ENCODE measurements around the gene CA10. TPM values are rescaled to one million over a fixed set of nuclear protein-coding genes. Genes with fewer than 3 reads are reported as not detected.

Gene CA10
- total RNA-seq, 6 experiments from 2014 or later = not detected

GRCh38 chr17:51746421-51746820 is 412.1 kb downstream of the CA10 start:
- peaks cover 16% of the 10 kb centered on the region for H3K9me3 Mint-ChIP-seq
- no peak for DNase-seq
- no peaks in the 10 kb centered on the region for H3K36me3 Mint-ChIP-seq (ENCODE audit: low read depth)
- H3K27me3 Mint-ChIP-seq (ENCODE audit: insufficient read depth) = no peaks in the 10 kb centered on the region; the same call in 1 of the 2 replicates
- no peaks in the 10 kb centered on the region for H3K4me1 Mint-ChIP-seq (ENCODE audit: low read depth)
- TF ChIP-seq, protein P1, sequence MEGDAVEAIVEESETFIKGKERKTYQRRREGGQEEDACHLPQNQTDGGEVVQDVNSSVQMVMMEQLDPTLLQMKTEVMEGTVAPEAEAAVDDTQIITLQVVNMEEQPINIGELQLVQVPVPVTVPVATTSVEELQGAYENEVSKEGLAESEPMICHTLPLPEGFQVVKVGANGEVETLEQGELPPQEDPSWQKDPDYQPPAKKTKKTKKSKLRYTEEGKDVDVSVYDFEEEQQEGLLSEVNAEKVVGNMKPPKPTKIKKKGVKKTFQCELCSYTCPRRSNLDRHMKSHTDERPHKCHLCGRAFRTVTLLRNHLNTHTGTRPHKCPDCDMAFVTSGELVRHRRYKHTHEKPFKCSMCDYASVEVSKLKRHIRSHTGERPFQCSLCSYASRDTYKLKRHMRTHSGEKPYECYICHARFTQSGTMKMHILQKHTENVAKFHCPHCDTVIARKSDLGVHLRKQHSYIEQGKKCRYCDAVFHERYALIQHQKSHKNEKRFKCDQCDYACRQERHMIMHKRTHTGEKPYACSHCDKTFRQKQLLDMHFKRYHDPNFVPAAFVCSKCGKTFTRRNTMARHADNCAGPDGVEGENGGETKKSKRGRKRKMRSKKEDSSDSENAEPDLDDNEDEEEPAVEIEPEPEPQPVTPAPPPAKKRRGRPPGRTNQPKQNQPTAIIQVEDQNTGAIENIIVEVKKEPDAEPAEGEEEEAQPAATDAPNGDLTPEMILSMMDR (IDR thresholded peaks at IDR 0.05) = no peak
- no peak overlapping the region for H3K27ac Mint-ChIP-seq
- H3K4me3 Mint-ChIP-seq = no peak overlapping the region

GRCh38 chr17:51745993-51746392 is 412.5 kb downstream of the CA10 start:
- TF ChIP-seq, protein P1 (IDR thresholded peaks at IDR 0.05) = no peak
- Mint-ChIP-seq H3K4me3 (no peak overlapping the region), H3K36me3 (ENCODE audit: low read depth) (no peaks in the 10 kb centered on the region), H3K27me3 (ENCODE audit: insufficient read depth) (no peaks in the 10 kb centered on the region; the same call in 1 of the 2 replicates), H3K4me1 (ENCODE audit: low read depth) (no peaks in the 10 kb centered on the region), H3K9me3 (peaks cover 16% of the 10 kb centered on the region), H3K27ac (no peak overlapping the region)
- DNase-seq = no peak

GRCh38 chr17:51743477-51743876 is 415.0 kb downstream of the CA10 start:
- TF ChIP-seq, protein P1 (IDR thresholded peaks at IDR 0.05) = no peak
- H3K36me3 Mint-ChIP-seq (ENCODE audit: low read depth) = no peaks in the 10 kb centered on the region
- H3K27me3 Mint-ChIP-seq (ENCODE audit: insufficient read depth) = no peaks in the 10 kb centered on the region
- H3K4me1 Mint-ChIP-seq (ENCODE audit: low read depth) = no peaks in the 10 kb centered on the region
- no peak overlapping the region for H3K27ac Mint-ChIP-seq
- no peak for DNase-seq
- no peak overlapping the region for H3K4me3 Mint-ChIP-seq
- peaks cover 24% of the 10 kb centered on the region for H3K9me3 Mint-ChIP-seq

DNA sequence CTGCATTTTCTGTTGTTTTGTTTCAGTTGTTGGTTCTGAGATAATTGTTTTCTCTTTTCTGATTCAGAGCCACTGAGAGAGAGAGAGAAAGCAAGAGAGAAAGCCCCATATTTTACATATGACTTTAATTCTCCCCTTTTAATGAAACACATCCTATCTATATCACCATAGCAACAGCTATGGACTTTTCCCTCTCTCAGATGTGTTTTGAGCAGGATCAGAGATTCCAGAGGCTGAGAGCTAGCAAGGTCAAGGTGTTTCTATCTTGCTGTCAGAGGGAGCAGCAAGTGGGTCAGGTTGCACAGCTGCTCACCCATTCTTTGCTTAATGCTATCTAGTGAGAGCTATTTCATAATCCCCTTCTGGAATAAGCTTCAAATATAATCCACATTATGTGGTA is 415.9 kb downstream of the CA10 start:
- Mint-ChIP-seq H3K4me3 (no peak overlapping the region), H3K36me3 (ENCODE audit: low read depth) (no peaks in the 10 kb centered on the region), H3K9me3 (peaks cover 29% of the 10 kb centered on the region), H3K4me1 (ENCODE audit: low read depth) (no peaks in the 10 kb centered on the region), H3K27ac (no peak overlapping the region), H3K27me3 (ENCODE audit: insufficient read depth) (no peaks in the 10 kb centered on the region)
- DNase-seq = no peak
- TF ChIP-seq, protein P1 (IDR thresholded peaks at IDR 0.05) = no peak

DNA sequence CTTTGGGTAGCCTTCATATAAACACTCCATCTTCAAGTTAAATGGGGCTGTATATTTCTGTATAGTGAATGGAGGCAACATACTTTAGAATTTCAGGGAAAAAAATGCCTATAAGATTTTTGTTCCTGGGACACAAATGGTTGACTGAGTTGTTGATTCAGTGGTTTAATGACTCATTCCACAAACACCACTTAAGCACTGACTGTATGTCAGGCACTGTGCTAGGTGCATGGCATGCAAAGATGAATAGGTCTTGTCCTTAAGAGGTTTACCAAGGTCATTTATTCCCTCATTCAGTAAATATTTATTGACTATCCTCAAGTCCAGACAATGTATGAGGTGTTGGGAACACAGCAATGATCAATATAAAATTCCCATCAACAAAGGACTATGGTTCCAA is 417.1 kb downstream of the CA10 start:
- Mint-ChIP-seq H3K4me3 (no peak overlapping the region), H3K27me3 (ENCODE audit: insufficient read depth) (no peaks in the 10 kb centered on the region), H3K4me1 (ENCODE audit: low read depth) (no peaks in the 10 kb centered on the region), H3K36me3 (ENCODE audit: low read depth) (no peaks in the 10 kb centered on the region), H3K27ac (no peak overlapping the region), H3K9me3 (peaks cover 31% of the 10 kb centered on the region)
- TF ChIP-seq, protein P1 (IDR thresholded peaks at IDR 0.05) = no peak
- DNase-seq = no peak

GRCh38 chr17:51740531-51740930 is 418.0 kb downstream of the CA10 start:
- no peaks in the 10 kb centered on the region for H3K4me1 Mint-ChIP-seq (ENCODE audit: low read depth)
- peaks cover 35% of the 10 kb centered on the region for H3K9me3 Mint-ChIP-seq
- no peaks in the 10 kb centered on the region; the same call in 1 of the 2 replicates for H3K27me3 Mint-ChIP-seq (ENCODE audit: insufficient read depth)
- no peaks in the 10 kb centered on the region for H3K36me3 Mint-ChIP-seq (ENCODE audit: low read depth)
- no peak overlapping the region for H3K4me3 Mint-ChIP-seq
- DNase-seq = no peak
- TF ChIP-seq, protein P1 (IDR thresholded peaks at IDR 0.05) = no peak
- no peak overlapping the region for H3K27ac Mint-ChIP-seq
